Neural progenitor cell (in vitro differentiated cells): Measurements from ENCODE around the gene PER3. TPM values are rescaled to one million over a fixed set of nuclear protein-coding genes. Genes with fewer than 3 reads are reported as not detected.

Experiments used
- DNase-seq: peaks from one replicate; pipeline ENCODE4 v3.0.0-alpha.2; 2016; ENCODE audit warnings: low spot score
- H2AFZ ChIP-seq: fragments of 200-600 bp; sonication (generic); replicated peaks from 2 replicates; pipeline ENCODE4 v1.6.1; 2016; ENCODE audit warnings: antibody characterized with exemption
- H3F3A ChIP-seq: fragments of 200-600 bp; sonication (generic); 2 replicates; pipeline ENCODE4 v1.6.1; 2016; ENCODE audit warnings: antibody characterized with exemption, low read depth
- H3K27ac ChIP-seq: fragments of 200-600 bp; sonication (generic); 2 replicates; pipeline ENCODE4 v1.5.1; 2016; ENCODE audit warnings: mild to moderate bottlenecking
- H3K27me3 ChIP-seq: fragments of 200-600 bp; sonication (generic); 2 replicates; pipeline ENCODE4 v1.6.1; 2016; ENCODE audit warnings: mild to moderate bottlenecking, moderate library complexity
- H3K36me3 ChIP-seq: fragments of 200-600 bp; sonication (generic); 2 replicates; pipeline ENCODE4 v1.5.1; 2016
- H3K4me1 ChIP-seq: fragments of 200-600 bp; sonication (generic); 2 replicates; pipeline ENCODE4 v1.6.1; 2016; ENCODE audit warnings: mixed run types
- H3K4me2 ChIP-seq: fragments of 200-600 bp; sonication (generic); 2 replicates; pipeline ENCODE4 v1.6.1; 2016
- H3K4me3 ChIP-seq: fragments of 200-600 bp; sonication (generic); 2 replicates; pipeline ENCODE4 v1.5.1; 2016
- H3K79me2 ChIP-seq: fragments of 200-600 bp; sonication (generic); 2 replicates; pipeline ENCODE4 v1.6.1; 2016; ENCODE audit warnings: low read depth
- H3K9ac ChIP-seq: fragments of 200-600 bp; sonication (generic); 2 replicates; pipeline ENCODE4 v1.6.1; 2016
- H3K9me3 ChIP-seq: fragments of 200-600 bp; sonication (generic); 2 replicates; pipeline ENCODE4 v1.5.1; 2016; ENCODE audit warnings: low read depth
- H4K20me1 ChIP-seq: fragments of 200-600 bp; sonication (generic); 2 replicates; pipeline ENCODE4 v1.6.1; 2016; ENCODE audit warnings: low read depth
- H3K27ac Mint-ChIP-seq: 3 replicates; pipeline ENCODE4 v1.8.0; 2021; ENCODE audit warnings: mixed read lengths
- H3K27me3 Mint-ChIP-seq: 2 replicates; pipeline ENCODE4 v1.8.0; 2022; ENCODE audit warnings: low read depth, mild to moderate bottlenecking, inconsistent platforms, moderate library complexity, mixed read lengths; ENCODE audit not compliant: insufficient read depth
- H3K36me3 Mint-ChIP-seq: 3 replicates; pipeline ENCODE4 v1.8.0; 2021; ENCODE audit warnings: mixed read lengths
- H3K4me1 Mint-ChIP-seq: 3 replicates; pipeline ENCODE4 v1.8.0; 2021; ENCODE audit warnings: mixed read lengths
- H3K4me3 Mint-ChIP-seq: 3 replicates; pipeline ENCODE4 v1.8.0; 2021; ENCODE audit warnings: mild to moderate bottlenecking, moderate library complexity, mixed read lengths
- H3K9me3 Mint-ChIP-seq: 3 replicates; pipeline ENCODE4 v1.8.0; 2020; ENCODE audit warnings: mixed read lengths
- CTCF ChIP-seq: fragments of 200-600 bp; sonication (generic); IDR thresholded peaks from 2 replicates; pipeline ENCODE4 v1.5.1; 2017; ENCODE audit warnings: antibody characterized with exemption, mild to moderate bottlenecking
- EZH2 ChIP-seq: fragments of 200-600 bp; sonication (generic); IDR thresholded peaks from 2 replicates; pipeline ENCODE4 v1.6.1; 2017; ENCODE audit warnings: antibody characterized with exemption, mild to moderate bottlenecking, moderate library complexity
- EZH2phosphoT487 ChIP-seq: fragments of 200-600 bp; sonication (generic); IDR thresholded peaks from 2 replicates; pipeline ENCODE4 v1.6.1; 2017; ENCODE audit warnings: antibody characterized with exemption
- total RNA-seq: library from RNA; depleted of rRNA; stranded (reverse); fragments of >200 nt; gene quantifications from 2 replicates; pipeline ENCODE4 v1.2.3, GENCODE V29; 2015; ENCODE audit warnings: low replicate concordance

Gene PER3
- total RNA-seq, 1 donor from 2014 or later: 3.6 TPM

GRCh38 chr1:7754234-7754633 is 29.9 kb upstream of the PER3 start:
- peaks cover 2% of the 10 kb centered on the region for H3K27me3 Mint-ChIP-seq
- Histone ChIP-seq H3K9ac (no peak overlapping the region), H3K9me3 (no peaks in the 10 kb centered on the region), H4K20me1 (peaks cover 4% of the 10 kb centered on the region), H3K36me3 (no peaks in the 10 kb centered on the region), H2AFZ (no peak overlapping the region), H3K27ac (no peak overlapping the region), H3F3A (peaks cover 17% of the 10 kb centered on the region), H3K4me1 (peaks cover 11% of the 10 kb centered on the region), H3K79me2 (no peaks in the 10 kb centered on the region), H3K4me2 (no peak overlapping the region), H3K27me3 (no peaks in the 10 kb centered on the region), H3K4me3 (no peak overlapping the region)
- H3K27ac Mint-ChIP-seq: no peak overlapping the region
- peaks cover 12% of the 10 kb centered on the region for H3K36me3 Mint-ChIP-seq
- H3K4me3 Mint-ChIP-seq: no peak overlapping the region
- DNase-seq: no peak
- H3K4me1 Mint-ChIP-seq: peaks cover 47% of the 10 kb centered on the region
- TF ChIP-seq EZH2 (no peak), EZH2phosphoT487 (no peak), CTCF (no peak)
- no peaks in the 10 kb centered on the region for H3K9me3 Mint-ChIP-seq

- H4K20me1 ChIP-seq: peaks cover 4% of the 10 kb centered on the region
- Mint-ChIP-seq H3K27ac (peak overlapping the region; percentile 40), H3K4me3 (no peak overlapping the region), H3K9me3 (no peaks in the 10 kb centered on the region), H3K36me3 (peaks cover 10% of the 10 kb centered on the region), H3K4me1 (peaks cover 45% of the 10 kb centered on the region), H3K27me3 (peaks cover 2% of the 10 kb centered on the region)
- TF ChIP-seq EZH2phosphoT487 (no peak), CTCF (peak; percentile 63)
- H3F3A ChIP-seq: peaks cover 20% of the 10 kb centered on the region
- no peaks in the 10 kb centered on the region for H3K9me3 ChIP-seq
- H3K4me2 ChIP-seq: no peak overlapping the region
- H3K27me3 ChIP-seq: no peaks in the 10 kb centered on the region
- H3K4me3 ChIP-seq: no peak overlapping the region
- H3K79me2 ChIP-seq: no peaks in the 10 kb centered on the region
- peak; percentile 43 for DNase-seq
- H3K36me3 ChIP-seq: no peaks in the 10 kb centered on the region
- H3K4me1 ChIP-seq: peaks cover 11% of the 10 kb centered on the region
- H3K9ac ChIP-seq: no peak overlapping the region
- H3K27ac ChIP-seq: no peak overlapping the region
- H2AFZ ChIP-seq: no peak overlapping the region
Measured at GRCh38 chr1:7755448-7755847, 28.6 kb upstream of the PER3 start.

GRCh38 chr1:7760245-7760644 is 23.8 kb upstream of the PER3 start:
- H3K9ac ChIP-seq: no peak overlapping the region

More at GRCh38 chr1:7760245-7760644, 23.8 kb upstream of the PER3 start:
- H3K9me3 Mint-ChIP-seq: no peaks in the 10 kb centered on the region
- H3K4me1 Mint-ChIP-seq: peaks cover 10% of the 10 kb centered on the region
- Histone ChIP-seq H4K20me1 (no peaks in the 10 kb centered on the region), H3K27me3 (no peaks in the 10 kb centered on the region), H2AFZ (no peak overlapping the region), H3K36me3 (no peaks in the 10 kb centered on the region), H3K4me1 (peaks cover 8% of the 10 kb centered on the region), H3K4me2 (no peak overlapping the region), H3K4me3 (no peak overlapping the region), H3K27ac (no peak overlapping the region), H3K9me3 (no peaks in the 10 kb centered on the region), H3K79me2 (no peaks in the 10 kb centered on the region), H3F3A (peaks cover 7% of the 10 kb centered on the region)
- no peak overlapping the region for H3K27ac Mint-ChIP-seq
- DNase-seq: no peak
- H3K36me3 Mint-ChIP-seq: peaks cover 2% of the 10 kb centered on the region
- H3K27me3 Mint-ChIP-seq: no peaks in the 10 kb centered on the region
- TF ChIP-seq CTCF: no peak
- no peak for TF ChIP-seq EZH2
- TF ChIP-seq EZH2phosphoT487: no peak
- H3K4me3 Mint-ChIP-seq: no peak overlapping the region
